ENCODE data around the gene SLC5A3.

SLC5A3 gene

GRCh38 chr21:34110594-34111202 lies 37.3 kb downstream of the SLC5A3 start:
- DNase-seq (ENCODE audit: low read depth, low spot score) = no peak
- in situ Hi-C loops (cut with HindIII; ENCODE audit: low sequenced_read_pairs) = no loop called here
- H3K4me3 ChIP-seq (ENCODE audit: low read depth, low read length) = no peak overlapping the region
- TF ChIP-seq, protein P1, sequence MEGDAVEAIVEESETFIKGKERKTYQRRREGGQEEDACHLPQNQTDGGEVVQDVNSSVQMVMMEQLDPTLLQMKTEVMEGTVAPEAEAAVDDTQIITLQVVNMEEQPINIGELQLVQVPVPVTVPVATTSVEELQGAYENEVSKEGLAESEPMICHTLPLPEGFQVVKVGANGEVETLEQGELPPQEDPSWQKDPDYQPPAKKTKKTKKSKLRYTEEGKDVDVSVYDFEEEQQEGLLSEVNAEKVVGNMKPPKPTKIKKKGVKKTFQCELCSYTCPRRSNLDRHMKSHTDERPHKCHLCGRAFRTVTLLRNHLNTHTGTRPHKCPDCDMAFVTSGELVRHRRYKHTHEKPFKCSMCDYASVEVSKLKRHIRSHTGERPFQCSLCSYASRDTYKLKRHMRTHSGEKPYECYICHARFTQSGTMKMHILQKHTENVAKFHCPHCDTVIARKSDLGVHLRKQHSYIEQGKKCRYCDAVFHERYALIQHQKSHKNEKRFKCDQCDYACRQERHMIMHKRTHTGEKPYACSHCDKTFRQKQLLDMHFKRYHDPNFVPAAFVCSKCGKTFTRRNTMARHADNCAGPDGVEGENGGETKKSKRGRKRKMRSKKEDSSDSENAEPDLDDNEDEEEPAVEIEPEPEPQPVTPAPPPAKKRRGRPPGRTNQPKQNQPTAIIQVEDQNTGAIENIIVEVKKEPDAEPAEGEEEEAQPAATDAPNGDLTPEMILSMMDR (IDR thresholded peaks at IDR 0.05; ENCODE audit: low read depth, low read length) = no peak

- TF ChIP-seq, protein P1 (IDR thresholded peaks at IDR 0.05; ENCODE audit: low read depth, low read length) = no peak
- DNase-seq (ENCODE audit: low read depth, low spot score) = no peak
- in situ Hi-C loops (cut with HindIII; ENCODE audit: low sequenced_read_pairs) = no loop called here
- H3K4me3 ChIP-seq (ENCODE audit: low read depth, low read length) = no peak overlapping the region
Measured at GRCh38 chr21:34112316-34113033, 39.1 kb downstream of the SLC5A3 start.

DNA sequence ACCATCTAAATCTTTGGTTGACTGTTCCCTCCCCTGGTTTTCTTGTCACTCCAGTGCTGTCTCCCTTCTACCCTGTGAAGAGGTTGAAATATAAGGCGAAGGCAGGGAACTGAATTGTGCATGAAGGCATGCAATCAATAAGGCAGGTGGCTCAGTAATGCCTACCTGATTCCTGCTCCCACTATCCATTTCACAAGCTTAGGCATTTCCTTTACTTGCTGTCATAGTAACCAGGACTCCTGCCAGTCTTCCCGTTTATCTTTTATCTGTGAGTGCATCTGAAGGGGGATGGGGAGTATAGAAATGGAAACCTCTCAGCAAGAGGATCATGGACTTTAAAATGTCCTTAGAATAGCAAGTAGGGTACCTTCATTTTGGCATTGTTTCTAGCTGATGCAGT lies 40.5 kb downstream of the SLC5A3 start:
- TF ChIP-seq, protein P1 (IDR thresholded peaks at IDR 0.05; ENCODE audit: low read depth, low read length) = no peak
- no peak overlapping the region for H3K4me3 ChIP-seq (ENCODE audit: low read depth, low read length)
- no peak for DNase-seq (ENCODE audit: low read depth, low spot score)
- in situ Hi-C loops (cut with HindIII; ENCODE audit: low sequenced_read_pairs) = no loop called here

GRCh38 chr21:34115160-34115559 lies 41.8 kb downstream of the SLC5A3 start:
- DNase-seq (ENCODE audit: low read depth, low spot score) = no peak
- no peak overlapping the region for H3K4me3 ChIP-seq (ENCODE audit: low read depth, low read length)
- in situ Hi-C loops (cut with HindIII; ENCODE audit: low sequenced_read_pairs) = no loop called here
- TF ChIP-seq, protein P1 (IDR thresholded peaks at IDR 0.05; ENCODE audit: low read depth, low read length) = no peak

DNA sequence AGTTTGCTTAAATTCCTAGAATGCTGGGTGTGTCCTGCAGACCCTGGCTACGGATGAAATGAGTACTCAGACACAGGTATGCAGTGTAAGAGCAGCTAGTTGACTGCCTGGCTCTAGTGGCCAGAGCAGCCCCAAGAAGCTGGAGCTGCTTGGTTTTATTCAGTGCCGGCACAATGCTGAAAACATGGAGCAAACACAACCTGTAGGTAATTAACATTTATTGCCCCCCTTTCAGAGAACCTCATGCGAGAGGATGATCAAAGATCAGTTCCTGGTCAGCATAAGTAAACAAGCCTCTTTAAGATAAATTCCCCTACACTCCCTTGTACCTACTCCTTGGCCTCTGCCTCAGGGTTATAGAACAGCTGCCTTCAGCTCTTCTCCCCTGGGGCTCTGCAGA lies 43.2 kb downstream of the SLC5A3 start:
- no peak overlapping the region for H3K4me3 ChIP-seq (ENCODE audit: low read depth, low read length)
- DNase-seq (ENCODE audit: low read depth, low spot score) = no peak
- TF ChIP-seq, protein P1 (IDR thresholded peaks at IDR 0.05; ENCODE audit: low read depth, low read length) = no peak
- in situ Hi-C loops (cut with HindIII; ENCODE audit: low sequenced_read_pairs) = no loop called here

DNA sequence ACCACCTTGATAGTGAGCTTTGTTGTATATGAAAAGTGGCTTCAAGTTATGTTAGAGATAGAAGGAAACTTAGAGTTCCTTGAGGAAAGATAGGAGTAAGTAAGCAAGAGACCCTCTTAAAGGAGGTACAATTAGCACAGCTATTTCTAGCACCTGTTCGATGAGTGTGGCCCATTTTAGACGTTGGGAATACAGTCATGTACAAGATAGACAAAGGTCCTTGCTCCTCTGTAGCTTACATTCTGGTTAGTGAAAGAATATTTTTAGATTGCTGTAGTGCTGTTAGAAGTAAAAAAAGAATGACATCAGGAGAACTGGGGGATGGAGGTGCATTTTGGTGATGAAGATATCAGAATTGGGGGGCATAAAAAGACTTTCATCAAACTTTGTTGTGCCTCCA lies 47.5 kb downstream of the SLC5A3 start:
- in situ Hi-C loops (cut with HindIII; ENCODE audit: low sequenced_read_pairs) = no loop called here

More for the DNA sequence above, 47.5 kb downstream of the SLC5A3 start:
- DNase-seq (ENCODE audit: low read depth, low spot score) = no peak
- no peak overlapping the region for H3K4me3 ChIP-seq (ENCODE audit: low read depth, low read length)
- TF ChIP-seq, protein P1 (IDR thresholded peaks at IDR 0.05; ENCODE audit: low read depth, low read length) = no peak

Measured in astrocyte of the spinal cord (primary cell).